Measurements from ENCODE around the gene PTGER3. TPM values are rescaled to one million over a fixed set of nuclear protein-coding genes. Genes with fewer than 3 reads are reported as not detected.

The PTGER3 gene
- total RNA-seq, 2 donors from 2014 or later = 62.9 to 158 TPM

DNA sequence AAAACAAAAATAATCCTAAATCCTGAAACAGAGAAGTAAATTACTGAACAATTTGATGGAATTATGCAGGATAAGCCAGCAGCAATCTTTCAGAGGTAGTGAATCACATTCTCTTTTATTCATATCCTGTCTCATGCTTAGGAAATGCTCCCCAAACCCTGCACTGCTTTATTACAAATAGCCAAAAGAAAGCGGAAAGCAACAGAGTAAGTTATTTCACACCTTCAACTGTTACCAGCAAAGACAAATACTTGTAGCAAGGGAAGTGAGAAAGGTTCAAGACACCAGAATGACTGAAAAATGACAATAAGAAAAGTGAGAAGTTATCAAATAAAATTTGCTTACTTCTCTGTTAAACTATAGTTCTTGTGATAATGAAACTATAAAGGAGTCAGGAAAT is 27.1 kb upstream of the PTGER3 start:
- H3K27ac Mint-ChIP-seq = peak overlapping the region; percentile 79
- H3K36me3 Mint-ChIP-seq = peaks cover 46% of the 10 kb centered on the region
- H3K27me3 Mint-ChIP-seq = no peaks in the 10 kb centered on the region
- peaks cover 33 to 47% of the 10 kb centered on the region in 2 donors for H3K4me1 Mint-ChIP-seq (ENCODE audit: low read depth in 2 of 2)
- DNase-seq (ENCODE audit: low spot score) (no peak), ATAC-seq (peak; percentile 74 to 75)
- no peaks in the 10 kb centered on the region for H3K9me3 Mint-ChIP-seq
- H3K4me3 Mint-ChIP-seq = peak overlapping the region; percentile 49

- no peaks in the 10 kb centered on the region for H3K9me3 Mint-ChIP-seq
- peaks cover 29 to 49% of the 10 kb centered on the region in 2 donors for H3K4me1 Mint-ChIP-seq (ENCODE audit: low read depth in 2 of 2)
- peaks cover 60% of the 10 kb centered on the region for H3K36me3 Mint-ChIP-seq
- DNase-seq (ENCODE audit: low spot score) (no peak), ATAC-seq (no peak)
- no peaks in the 10 kb centered on the region for H3K27me3 Mint-ChIP-seq
- no peak overlapping the region for H3K27ac Mint-ChIP-seq
- H3K4me3 Mint-ChIP-seq = no peak overlapping the region
Measured at GRCh38 chr1:71072273-71072672, 24.7 kb upstream of the PTGER3 start.

DNA sequence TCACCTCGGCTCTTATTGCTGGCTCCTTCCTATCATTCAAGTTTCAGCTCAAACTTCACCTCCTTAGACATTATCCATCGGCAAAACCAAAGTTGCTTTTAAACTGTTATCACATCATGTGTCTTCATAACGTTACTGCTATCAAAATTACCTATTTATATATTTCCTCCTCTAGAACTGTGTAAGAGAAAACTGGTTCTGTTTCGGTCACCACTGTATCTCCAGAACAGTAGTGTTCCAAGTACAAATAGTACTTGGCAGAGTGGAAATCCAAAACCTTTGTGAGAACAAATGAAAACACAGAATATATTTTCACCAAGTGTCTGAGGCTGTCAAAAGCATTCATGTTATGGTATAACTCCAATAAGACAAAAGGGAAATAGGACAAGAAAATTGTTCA is 24.1 kb upstream of the PTGER3 start:
- peaks cover 29 to 49% of the 10 kb centered on the region in 2 donors for H3K4me1 Mint-ChIP-seq (ENCODE audit: low read depth in 2 of 2)
- no peak for ATAC-seq

DNA sequence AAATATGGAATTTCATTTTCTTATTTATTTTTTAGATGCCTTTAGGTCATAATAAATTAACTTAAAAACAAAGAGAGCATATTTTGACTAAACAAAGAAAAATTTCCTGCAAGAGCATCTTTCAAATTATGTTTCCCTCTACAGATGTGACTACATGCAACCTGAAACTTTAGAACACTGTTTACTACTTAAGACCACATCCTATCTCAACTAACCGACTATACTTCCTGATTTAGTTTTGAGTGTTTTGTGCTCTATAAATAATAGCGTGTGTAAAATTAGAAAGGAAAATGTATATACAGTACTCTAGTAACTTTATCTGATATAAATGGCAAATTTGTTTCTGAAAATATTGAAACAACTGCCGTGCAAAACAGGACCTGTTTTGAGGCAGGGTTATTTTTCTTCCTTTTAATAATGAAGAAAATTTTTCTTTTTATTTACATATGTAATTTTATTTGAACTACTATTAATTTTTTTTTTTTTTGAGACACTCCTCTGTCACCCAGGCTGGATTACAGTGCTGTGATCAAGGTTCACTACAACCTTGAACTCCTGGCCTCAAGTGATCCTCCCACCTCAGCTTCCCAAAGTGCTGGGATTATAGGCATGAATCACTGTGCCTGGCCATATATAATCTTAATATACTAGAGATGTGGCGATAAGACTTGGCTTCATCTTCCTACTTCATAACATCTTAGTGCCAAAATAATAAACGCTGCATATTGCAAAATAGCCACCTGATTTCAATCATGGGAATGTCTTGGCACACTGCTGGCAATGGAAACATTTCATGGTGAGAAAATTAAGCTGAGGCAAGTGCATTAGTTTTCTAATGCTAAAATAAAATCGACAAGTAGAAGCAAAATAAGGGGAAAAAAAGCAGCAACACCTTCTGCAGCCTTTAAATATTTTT is 21.0 kb upstream of the PTGER3 start:
- Mint-ChIP-seq H3K4me1 (ENCODE audit: low read depth in 2 of 2) (peaks cover 9 to 24% of the 10 kb centered on the region in 2 donors), H3K27me3 (no peaks in the 10 kb centered on the region), H3K36me3 (peaks cover 56% of the 10 kb centered on the region), H3K4me3 (peak overlapping the region; percentile 27), H3K9me3 (no peaks in the 10 kb centered on the region), H3K27ac (peak overlapping the region in 1 of 2 donors; percentile 57)
- DNase-seq (ENCODE audit: low spot score) (no peak), ATAC-seq (peak in 1 of 2 donors; percentile 76)

More for the DNA sequence above, 24.1 kb upstream of the PTGER3 start:
- H3K27me3 Mint-ChIP-seq = no peaks in the 10 kb centered on the region
- H3K27ac Mint-ChIP-seq = peak overlapping the region in 1 of 2 donors; percentile 17
- peaks cover 60% of the 10 kb centered on the region for H3K36me3 Mint-ChIP-seq
- H3K4me3 Mint-ChIP-seq = no peak overlapping the region
- H3K9me3 Mint-ChIP-seq = no peaks in the 10 kb centered on the region
- no peak for DNase-seq (ENCODE audit: low spot score)

- DNase-seq (ENCODE audit: low spot score) (no peak), ATAC-seq (no peak)
- Mint-ChIP-seq H3K36me3 (peaks cover 11% of the 10 kb centered on the region), H3K4me3 (no peak overlapping the region), H3K27ac (no peak overlapping the region), H3K9me3 (no peaks in the 10 kb centered on the region), H3K27me3 (peaks cover 4 to 10% of the 10 kb centered on the region in 2 donors), H3K4me1 (ENCODE audit: low read depth in 2 of 2) (peaks cover 3 to 9% of the 10 kb centered on the region in 2 donors)
Measured at GRCh38 chr1:71054791-71055190, 7.2 kb upstream of the PTGER3 start.

DNA sequence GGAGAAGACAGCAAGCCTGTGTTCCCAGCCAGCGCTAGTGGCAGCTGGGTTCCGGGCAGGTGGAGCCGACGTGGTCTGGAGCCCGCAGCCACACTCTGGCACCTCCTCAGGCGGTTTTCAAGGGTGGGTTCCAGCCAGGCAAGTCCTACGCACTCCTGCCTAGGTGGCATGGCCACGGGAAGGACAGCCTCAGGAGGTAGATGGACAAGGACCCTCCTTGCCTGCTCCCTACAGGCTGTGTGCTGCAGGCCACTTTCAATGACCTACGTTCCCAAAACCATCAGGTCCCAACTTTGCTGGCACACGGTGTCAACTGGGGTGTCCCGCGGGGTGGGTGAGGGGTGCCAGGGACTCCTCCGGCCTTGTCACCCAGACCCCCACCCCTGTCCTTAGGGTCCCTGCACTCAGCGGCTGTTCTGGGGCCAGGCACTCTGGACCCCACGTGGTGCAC is 6.7 kb upstream of the PTGER3 start:
- Mint-ChIP-seq H3K27me3 (peaks cover 4 to 12% of the 10 kb centered on the region in 2 donors), H3K4me1 (ENCODE audit: low read depth in 2 of 2) (peaks cover 4 to 10% of the 10 kb centered on the region in 2 donors), H3K36me3 (peaks cover 9% of the 10 kb centered on the region), H3K27ac (no peak overlapping the region), H3K9me3 (no peaks in the 10 kb centered on the region), H3K4me3 (no peak overlapping the region)
- ATAC-seq = peak in 1 of 2 donors; percentile 43
- DNase-seq (ENCODE audit: low spot score) = no peak

GRCh38 chr1:71053758-71054157 is 6.1 kb upstream of the PTGER3 start:
- Mint-ChIP-seq H3K27ac (no peak overlapping the region), H3K36me3 (peaks cover 3% of the 10 kb centered on the region), H3K4me1 (ENCODE audit: low read depth in 2 of 2) (peaks cover 4 to 11% of the 10 kb centered on the region in 2 donors), H3K27me3 (peaks cover 5 to 14% of the 10 kb centered on the region in 2 donors), H3K4me3 (no peak overlapping the region), H3K9me3 (no peaks in the 10 kb centered on the region)
- peak in 1 of 2 donors; percentile 40 for ATAC-seq
- DNase-seq (ENCODE audit: low spot score) = no peak

DNA sequence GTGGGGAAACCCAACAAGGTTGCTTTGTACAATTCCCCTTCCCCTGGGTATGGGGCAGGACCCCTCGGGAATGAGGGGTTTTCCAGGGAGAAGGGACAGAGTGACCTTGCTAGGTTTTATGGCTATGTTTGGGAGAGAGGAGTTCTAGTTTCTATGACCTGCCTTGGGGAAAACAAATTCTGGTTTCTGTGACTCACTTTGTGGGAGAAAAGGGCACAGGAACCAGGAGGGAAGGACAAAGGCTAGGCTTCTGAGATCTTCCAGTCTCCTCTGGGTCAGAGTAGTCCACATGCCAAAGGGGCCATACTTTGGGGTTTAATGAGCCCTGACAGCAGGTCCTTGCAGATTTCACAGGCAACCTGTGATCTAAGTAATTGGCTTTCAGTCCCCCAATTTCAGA is 5.5 kb upstream of the PTGER3 start:
- H3K4me3 Mint-ChIP-seq = no peak overlapping the region
- H3K36me3 Mint-ChIP-seq = no peaks in the 10 kb centered on the region
- peaks cover 6 to 15% of the 10 kb centered on the region in 2 donors for H3K4me1 Mint-ChIP-seq (ENCODE audit: low read depth in 2 of 2)
- DNase-seq (ENCODE audit: low spot score) (no peak), ATAC-seq (no peak)
- H3K9me3 Mint-ChIP-seq = no peaks in the 10 kb centered on the region
- H3K27ac Mint-ChIP-seq = no peak overlapping the region
- peaks cover 6 to 18% of the 10 kb centered on the region in 2 donors for H3K27me3 Mint-ChIP-seq

- H3K27me3 Mint-ChIP-seq = peaks cover 12 to 33% of the 10 kb centered on the region in 2 donors
- ATAC-seq (peak in 1 of 2 donors; percentile 37), DNase-seq (ENCODE audit: low spot score) (no peak)
- no peaks in the 10 kb centered on the region for H3K9me3 Mint-ChIP-seq
- no peaks in the 10 kb centered on the region for H3K36me3 Mint-ChIP-seq
- H3K4me3 Mint-ChIP-seq = peak overlapping the region; percentile 18
- peaks cover 22 to 27% of the 10 kb centered on the region in 2 donors for H3K4me1 Mint-ChIP-seq (ENCODE audit: low read depth in 2 of 2)
- no peak overlapping the region for H3K27ac Mint-ChIP-seq
Measured at GRCh38 chr1:71049951-71050598, 2.5 kb upstream of the PTGER3 start.

GRCh38 chr1:71046891-71047634 is 553 bp downstream of the PTGER3 start:
- Mint-ChIP-seq H3K9me3 (no peaks in the 10 kb centered on the region), H3K4me3 (peak overlapping the region; percentile 90), H3K36me3 (no peaks in the 10 kb centered on the region), H3K4me1 (ENCODE audit: low read depth in 2 of 2) (peaks cover 22 to 27% of the 10 kb centered on the region in 2 donors), H3K27me3 (peaks cover 12 to 38% of the 10 kb centered on the region in 2 donors), H3K27ac (peak overlapping the region; percentile 66 to 90)
- DNase-seq (ENCODE audit: low spot score) (peak; percentile 75), ATAC-seq (peak; percentile 72 to 85)

GRCh38 chr1:71045463-71046028 is 2.1 kb downstream of the PTGER3 start:
- no peak for ATAC-seq
- Mint-ChIP-seq H3K27ac (peak overlapping the region; percentile 31 to 66), H3K36me3 (no peaks in the 10 kb centered on the region), H3K9me3 (no peaks in the 10 kb centered on the region), H3K4me3 (peak overlapping the region; percentile 90), H3K27me3 (peaks cover 8 to 31% of the 10 kb centered on the region in 2 donors), H3K4me1 (ENCODE audit: low read depth in 2 of 2) (peaks cover 24 to 41% of the 10 kb centered on the region in 2 donors)
- DNase-seq (ENCODE audit: low spot score) = no peak

- H3K4me1 Mint-ChIP-seq (ENCODE audit: low read depth in 2 of 2) = peaks cover 25 to 42% of the 10 kb centered on the region in 2 donors
- no peaks in the 10 kb centered on the region for H3K9me3 Mint-ChIP-seq
- no peaks in the 10 kb centered on the region for H3K36me3 Mint-ChIP-seq
- peak overlapping the region in 1 of 2 donors; percentile 31 for H3K27ac Mint-ChIP-seq
- no peak for ATAC-seq
- H3K27me3 Mint-ChIP-seq = peaks cover 9 to 32% of the 10 kb centered on the region in 2 donors
- peak overlapping the region; percentile 90 for H3K4me3 Mint-ChIP-seq
- no peak for DNase-seq (ENCODE audit: low spot score)
Measured at GRCh38 chr1:71044833-71045232, 2.8 kb downstream of the PTGER3 start.

DNA sequence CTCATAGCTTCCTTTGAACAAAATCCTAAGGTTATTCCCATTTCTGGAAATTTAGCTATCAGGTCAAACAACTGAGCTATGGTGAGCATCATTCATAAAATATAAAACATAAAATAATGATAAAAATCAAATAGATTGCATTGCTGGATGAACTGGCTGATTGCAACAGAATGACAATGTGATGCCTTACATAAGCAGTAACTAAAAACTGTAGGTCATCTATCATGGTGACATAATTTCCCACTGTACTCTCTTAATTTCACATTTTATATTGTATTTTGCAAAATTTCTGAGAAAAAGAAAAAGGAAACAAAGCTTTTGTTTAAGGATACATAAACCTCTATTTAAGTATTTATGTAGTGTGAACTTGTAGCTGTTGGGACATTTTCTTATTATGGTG is 4.6 kb downstream of the PTGER3 start:
- no peak for DNase-seq (ENCODE audit: low spot score)
- no peak for ATAC-seq
- Mint-ChIP-seq H3K4me3 (peak overlapping the region; percentile 17), H3K9me3 (no peaks in the 10 kb centered on the region), H3K36me3 (peaks cover 6% of the 10 kb centered on the region), H3K4me1 (ENCODE audit: low read depth in 2 of 2) (peaks cover 27 to 45% of the 10 kb centered on the region in 2 donors), H3K27ac (no peak overlapping the region), H3K27me3 (peaks cover 10 to 35% of the 10 kb centered on the region in 2 donors)

Data from natural killer cell treated with Interleukin-12 subunit alpha and Interleukin-12 subunit beta and Interleukin-15 and Interleukin-18, amount 100 ng/mL, for 72 hours (primary cell).